ENCODE measurements around the gene MICAL3. TPM values are rescaled to one million over a fixed set of nuclear protein-coding genes. Genes with fewer than 3 reads are reported as not detected.

The MICAL3 gene
- total RNA-seq, 1 experiment from 2014 or later, result 47.1 TPM

GRCh38 chr22:17914474-17914873 is 109.9 kb downstream of the MICAL3 start:
- ChIA-PET CTCF (no interaction called here), POLR2A (no interaction called here)
- in situ Hi-C loops (cut with HindIII; ENCODE audit: low pct_unique_long_range_greater_than_20kb, low sequenced_read_pairs) (no loop called here), intact Hi-C loops (cut with micrococcal nuclease; ENCODE audit: unreplicated experiment) (no loop called here)
- Histone ChIP-seq H3K4me1 (ENCODE audit: control insufficient read depth, insufficient read depth, low read length) (no peaks in the 10 kb centered on the region), H3K9me3 (ENCODE audit: control insufficient read depth, insufficient read depth, low read depth, low read length) (no peaks in the 10 kb centered on the region), H3K4me3 (ENCODE audit: low read depth in 2 of 2, low read length in 2 of 2) (no peak overlapping the region), H3K27ac (ENCODE audit: low read length) (no peak overlapping the region), H3K36me3 (ENCODE audit: control insufficient read depth, insufficient read depth, low read length) (no peaks in the 10 kb centered on the region), H3K27me3 (ENCODE audit: control insufficient read depth, insufficient read depth, low read length) (no peaks in the 10 kb centered on the region)
- ATAC-seq (no peak), DNase-seq (ENCODE audit: low read depth, low spot score) (no peak)
- no TSS peak for BruUV-seq (replicated peaks)
- TF ChIP-seq SIN3A (IDR thresholded peaks at IDR 0.05; ENCODE audit: borderline replicate concordance, insufficient read depth, low read depth, low read length) (no peak), REST (IDR thresholded peaks at IDR 0.05; ENCODE audit: insufficient read depth in 1 of 2, low read depth in 2 of 2, low read length in 1 of 2) (no peak), POLR2AphosphoS5 (IDR thresholded peaks at IDR 0.05; ENCODE audit: low read depth, low read length) (no peak), TCF7L2 (IDR thresholded peaks at IDR 0.05; ENCODE audit: low read depth, low read length) (no peak), CTCF (IDR thresholded peaks at IDR 0.05) (no peak)

- DNase-seq (ENCODE audit: low read depth, low spot score), result no peak
- no peak for ATAC-seq
- ChIA-PET POLR2A (no interaction called here), CTCF (no interaction called here)
- no TSS peak for BruUV-seq (replicated peaks)
- H3K4me1 ChIP-seq (ENCODE audit: control insufficient read depth, insufficient read depth, low read length), result no peaks in the 10 kb centered on the region
- H3K9me3 ChIP-seq (ENCODE audit: control insufficient read depth, insufficient read depth, low read depth, low read length), result no peaks in the 10 kb centered on the region
- no peak overlapping the region for H3K4me3 ChIP-seq (ENCODE audit: low read depth in 2 of 2, low read length in 2 of 2)
- intact Hi-C loops (cut with micrococcal nuclease; ENCODE audit: unreplicated experiment), result no loop called here
- no peaks in the 10 kb centered on the region for H3K27me3 ChIP-seq (ENCODE audit: control insufficient read depth, insufficient read depth, low read length)
- TF ChIP-seq REST (IDR thresholded peaks at IDR 0.05; ENCODE audit: insufficient read depth in 1 of 2, low read depth in 2 of 2, low read length in 1 of 2) (no peak), CTCF (IDR thresholded peaks at IDR 0.05) (no peak), TCF7L2 (IDR thresholded peaks at IDR 0.05; ENCODE audit: low read depth, low read length) (no peak), POLR2AphosphoS5 (IDR thresholded peaks at IDR 0.05; ENCODE audit: low read depth, low read length) (no peak)
- H3K36me3 ChIP-seq (ENCODE audit: control insufficient read depth, insufficient read depth, low read length), result no peaks in the 10 kb centered on the region
- in situ Hi-C loops (cut with HindIII; ENCODE audit: low pct_unique_long_range_greater_than_20kb, low sequenced_read_pairs), result no loop called here
- H3K27ac ChIP-seq (ENCODE audit: low read length), result no peak overlapping the region
Observed at GRCh38 chr22:17913801-17914347, 110.5 kb downstream of the MICAL3 start.

Measured in Panc1 (cell line).